ENCODE data around the gene KIAA1755.

KIAA1755 gene

DNA sequence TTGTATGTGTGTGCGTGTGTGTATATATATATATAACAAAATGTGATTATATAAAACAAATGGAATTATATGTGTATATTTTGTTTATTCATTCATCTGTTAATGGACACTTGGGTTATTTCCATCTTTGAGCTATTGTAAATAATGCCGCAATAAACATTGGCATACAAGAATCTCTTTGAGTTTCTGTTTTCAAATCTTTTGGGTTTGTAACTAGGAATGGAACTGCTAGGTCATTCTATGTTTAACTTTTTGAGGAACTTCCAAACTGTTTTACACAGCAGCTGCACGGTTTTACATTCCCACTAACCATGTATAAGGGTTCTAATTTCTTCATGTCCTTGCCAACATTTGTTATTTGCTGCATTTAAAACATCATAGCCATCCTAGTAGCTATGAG, 55.5 kb downstream of the KIAA1755 start:
- Histone ChIP-seq H3K27ac (no peak overlapping the region), H3K4me3 (ENCODE audit: low read depth, low read length) (no peak overlapping the region), H3K27me3 (replicated peaks) (no peaks in the 10 kb centered on the region), H3K36me3 (replicated peaks) (no peaks in the 10 kb centered on the region)
- in situ Hi-C loops (cut with HindIII; ENCODE audit: low pct_ligation_motif_present, low sequenced_read_pairs): no loop called here
- DNase-seq: no peak
- TF ChIP-seq, protein P1, sequence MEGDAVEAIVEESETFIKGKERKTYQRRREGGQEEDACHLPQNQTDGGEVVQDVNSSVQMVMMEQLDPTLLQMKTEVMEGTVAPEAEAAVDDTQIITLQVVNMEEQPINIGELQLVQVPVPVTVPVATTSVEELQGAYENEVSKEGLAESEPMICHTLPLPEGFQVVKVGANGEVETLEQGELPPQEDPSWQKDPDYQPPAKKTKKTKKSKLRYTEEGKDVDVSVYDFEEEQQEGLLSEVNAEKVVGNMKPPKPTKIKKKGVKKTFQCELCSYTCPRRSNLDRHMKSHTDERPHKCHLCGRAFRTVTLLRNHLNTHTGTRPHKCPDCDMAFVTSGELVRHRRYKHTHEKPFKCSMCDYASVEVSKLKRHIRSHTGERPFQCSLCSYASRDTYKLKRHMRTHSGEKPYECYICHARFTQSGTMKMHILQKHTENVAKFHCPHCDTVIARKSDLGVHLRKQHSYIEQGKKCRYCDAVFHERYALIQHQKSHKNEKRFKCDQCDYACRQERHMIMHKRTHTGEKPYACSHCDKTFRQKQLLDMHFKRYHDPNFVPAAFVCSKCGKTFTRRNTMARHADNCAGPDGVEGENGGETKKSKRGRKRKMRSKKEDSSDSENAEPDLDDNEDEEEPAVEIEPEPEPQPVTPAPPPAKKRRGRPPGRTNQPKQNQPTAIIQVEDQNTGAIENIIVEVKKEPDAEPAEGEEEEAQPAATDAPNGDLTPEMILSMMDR (IDR thresholded peaks at IDR 0.05; ENCODE audit: low read depth, low read length, missing control alignments): no peak

DNA sequence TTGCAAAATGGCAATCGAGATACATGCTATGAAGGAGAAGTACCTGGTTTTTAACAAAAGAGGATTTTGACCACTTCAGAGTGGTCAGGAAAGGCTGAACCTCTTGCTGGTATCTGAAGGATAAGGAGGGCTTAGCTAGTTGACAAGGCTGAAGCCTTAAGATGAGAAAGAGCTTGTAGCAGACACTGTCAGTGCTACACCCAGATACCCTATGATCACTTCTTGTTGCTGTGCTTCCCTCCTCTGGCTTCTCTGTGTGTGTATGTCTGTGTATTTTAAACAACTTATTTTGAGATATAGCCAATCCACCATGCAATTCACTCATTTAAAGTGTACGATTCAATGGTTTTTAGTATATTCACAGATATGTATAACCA, 56.6 kb downstream of the KIAA1755 start:
- Histone ChIP-seq H3K36me3 (replicated peaks) (no peaks in the 10 kb centered on the region), H3K27me3 (replicated peaks) (no peaks in the 10 kb centered on the region), H3K4me3 (ENCODE audit: low read depth, low read length) (no peak overlapping the region), H3K27ac (no peak overlapping the region)
- in situ Hi-C loops (cut with HindIII; ENCODE audit: low pct_ligation_motif_present, low sequenced_read_pairs): no loop called here
- TF ChIP-seq, protein P1 (IDR thresholded peaks at IDR 0.05; ENCODE audit: low read depth, low read length, missing control alignments): no peak
- DNase-seq: no peak

- Histone ChIP-seq H3K27me3 (replicated peaks) (no peaks in the 10 kb centered on the region), H3K4me3 (ENCODE audit: low read depth, low read length) (no peak overlapping the region), H3K36me3 (replicated peaks) (no peaks in the 10 kb centered on the region), H3K27ac (no peak overlapping the region)
- no peak for DNase-seq
- in situ Hi-C loops (cut with HindIII; ENCODE audit: low pct_ligation_motif_present, low sequenced_read_pairs): no loop called here
- TF ChIP-seq, protein P1 (IDR thresholded peaks at IDR 0.05; ENCODE audit: low read depth, low read length, missing control alignments): no peak
These were observed 57.1 kb downstream of the KIAA1755 start for GRCh38 chr20:38203337-38203980.

GRCh38 chr20:38202982-38203293, 57.6 kb downstream of the KIAA1755 start:
- in situ Hi-C loops (cut with HindIII; ENCODE audit: low pct_ligation_motif_present, low sequenced_read_pairs): no loop called here
- DNase-seq: no peak
- Histone ChIP-seq H3K27me3 (replicated peaks) (no peaks in the 10 kb centered on the region), H3K36me3 (replicated peaks) (no peaks in the 10 kb centered on the region), H3K27ac (no peak overlapping the region), H3K4me3 (ENCODE audit: low read depth, low read length) (no peak overlapping the region)
- TF ChIP-seq, protein P1 (IDR thresholded peaks at IDR 0.05; ENCODE audit: low read depth, low read length, missing control alignments): no peak

- H3K27ac ChIP-seq: no peak overlapping the region
- DNase-seq: no peak
- TF ChIP-seq, protein P1 (IDR thresholded peaks at IDR 0.05; ENCODE audit: low read depth, low read length, missing control alignments): no peak
- no peak overlapping the region for H3K4me3 ChIP-seq (ENCODE audit: low read depth, low read length)
- in situ Hi-C loops (cut with HindIII; ENCODE audit: low pct_ligation_motif_present, low sequenced_read_pairs): no loop called here
- no peaks in the 10 kb centered on the region for H3K27me3 ChIP-seq (replicated peaks)
- no peaks in the 10 kb centered on the region for H3K36me3 ChIP-seq (replicated peaks)
These were observed 58.2 kb downstream of the KIAA1755 start for GRCh38 chr20:38202153-38202981.

All from brain microvascular endothelial cell (primary cell).